Esophagus squamous epithelium (tissue), 5 donors: ENCODE results near the gene NR1I3. TPM values are rescaled to one million over a fixed set of nuclear protein-coding genes. Genes with fewer than 3 reads are reported as not detected.
"Not testable (repeated sequence)": the region's sequence is repeated elsewhere in the genome, so short reads cannot be mapped to it uniquely, and the experiment has no call there.

Source experiments
- DNase-seq: peaks from one replicate; lab custom pipeline; 2025; lab: John Stamatoyannopoulos, UW
- H3K27ac ChIP-seq, 4 donors: fragments of 200-600 bp; sonication (generic); one replicate each; pipeline ENCODE4 v1.5.1; 2016 to 2019; ENCODE audit warnings: mild to moderate bottlenecking in 1 of 4
- H3K27me3 ChIP-seq, 4 donors: fragments of 200-600 bp; sonication (generic); 1 replicate in 3 of 4; 2 replicates in 1 of 4; pipeline versions ENCODE4 v1.5.1 to v1.6.0; 2017 to 2021; ENCODE audit warnings: antibody characterized with exemption in 1 of 4
- H3K36me3 ChIP-seq, 3 donors: fragments of 200-600 bp; sonication (generic); one replicate each; pipeline ENCODE4 v1.5.1; 2016 to 2019
- H3K4me1 ChIP-seq, 3 donors: fragments of 200-600 bp; sonication (generic); one replicate each; pipeline ENCODE4 v1.5.1; 2017 to 2019
- H3K4me3 ChIP-seq, 4 donors: fragments of 200-600 bp; sonication (generic); 1 replicate in 3 of 4; 2 replicates in 1 of 4; pipeline ENCODE4 v1.5.1; 2016 to 2019; ENCODE audit warnings: mild to moderate bottlenecking in 2 of 4, moderate library complexity in 1 of 4
- H3K9me3 ChIP-seq, 3 donors: fragments of 200-600 bp; sonication (generic); one replicate each; pipeline ENCODE4 v1.5.1; 2016 to 2019
- POLR2A ChIP-seq, 4 donors: fragments of 450-650 bp; IDR thresholded peaks; one replicate each; pipeline ENCODE4 v1.6.1; 2017; ENCODE audit warnings: antibody characterized with exemption in 4 of 4, mild to moderate bottlenecking in 4 of 4, moderate library complexity in 3 of 4
- WGBS, 2 donors: methylation state at CpG; one replicate each; pipeline ENCODE4 v1.1.5; 2018; 5-methylcytosine and 5-hydroxymethylcytosine counted together
- intact Hi-C: fragments of 100-400 bp; cut with DNase I; formaldehyde crosslinking; loops from one replicate; pipeline ENCODE4 v1.15.0; 2022
- total RNA-seq, 4 donors: library from RNA; depleted of rRNA; stranded (reverse); fragments of >200 nt; gene quantifications; one replicate each; pipeline ENCODE4 v1.1.0, GENCODE V29; 2016
- TF ChIP-seq, protein P1 (sequence below), 6 experiments: fragments of 450-650 bp in 4 of 6; fragments of 200-600 bp in 2 of 6; sonication (generic) in 2 of 6; IDR thresholded peaks; one replicate each; pipeline ENCODE4 v1.5.1; 2016 to 2019; ENCODE audit warnings: antibody characterized with exemption in 6 of 6, mild to moderate bottlenecking in 4 of 6, moderate library complexity in 4 of 6
- donor health status: DM: yes; HTN: yes; CAD: no.

NR1I3 gene
- total RNA-seq, 4 donors from 2014 or later: not detected

DNA sequence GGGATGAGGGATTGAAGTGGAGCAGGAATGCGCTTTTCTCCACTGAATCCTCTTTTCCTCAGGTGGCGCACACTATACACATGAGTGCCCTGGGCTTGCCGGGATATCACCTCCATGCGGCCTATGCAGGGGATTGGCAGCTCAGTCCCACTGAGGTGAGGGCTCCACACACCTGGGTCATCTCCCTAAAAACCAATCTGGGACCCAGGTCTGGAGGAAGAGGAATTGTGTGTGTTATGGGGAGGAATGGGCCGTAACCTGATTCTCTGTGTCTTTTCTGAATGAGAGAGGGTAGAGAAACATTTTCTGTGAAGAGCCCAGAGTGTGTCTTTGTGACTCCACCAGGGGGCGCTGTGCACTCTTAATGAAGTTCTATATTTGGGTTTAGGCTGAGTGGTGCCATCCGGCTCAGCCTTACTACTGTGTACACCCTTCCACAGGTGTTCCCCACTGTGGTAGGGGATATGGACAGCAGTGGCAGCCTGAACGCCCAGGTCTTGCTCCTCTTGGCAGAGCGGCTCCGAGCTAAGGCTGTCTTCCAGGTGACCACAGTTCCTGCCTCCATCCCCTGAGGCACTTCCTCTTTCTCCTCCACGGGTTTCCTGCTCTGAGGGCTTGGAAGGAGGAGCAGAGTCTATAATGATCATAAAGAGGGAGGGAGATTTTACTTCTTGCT is 10.7 kb downstream of the NR1I3 start:
- WGBS, 2 donors: 29 to 31% methylated on average over 8 of the region's 11 CpGs
- no peaks in the 10 kb centered on the region for H3K27me3 ChIP-seq

DNA sequence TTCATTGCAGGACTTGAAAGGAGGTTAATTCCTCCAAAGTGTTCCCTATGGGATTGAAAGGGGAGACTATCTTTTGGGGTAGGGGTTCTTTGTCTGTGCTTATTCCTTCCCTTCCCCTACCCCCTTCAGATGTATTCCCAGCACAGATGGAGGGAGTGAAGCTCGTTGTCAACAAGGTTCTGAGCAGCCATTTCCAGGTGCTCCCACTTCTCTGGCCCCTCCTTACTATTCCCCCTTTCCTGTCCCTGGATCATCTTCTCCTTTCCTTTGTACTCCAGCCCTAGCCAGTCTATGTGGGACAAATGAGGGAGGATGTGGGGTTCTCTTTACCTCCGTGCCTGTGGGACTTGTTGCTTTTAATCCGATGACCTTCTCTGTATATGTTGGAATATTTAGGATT is 11.2 kb downstream of the NR1I3 start:
- Histone ChIP-seq H3K27me3 (no peaks in the 10 kb centered on the region), H3K36me3 (peaks cover 12 to 31% (median 19%) of the 10 kb centered on the region in 3 donors), H3K27ac (peak overlapping the region; percentile 76 to 92 (median 84)), H3K4me1 (peaks cover 21 to 33% (median 25%) of the 10 kb centered on the region in 3 donors), H3K4me3 (peak overlapping the region; percentile 59 to 88 (median 68)), H3K9me3 (no peaks in the 10 kb centered on the region)
- intact Hi-C loops: loop anchor here (5.0 to 10.0 kb wide), 2 partner anchors 66 to 148 kb away; no protein-coding TSS in a partner anchor
- WGBS, 2 donors: 46 to 58% methylated on average over 3 of the region's 3 CpGs
- TF ChIP-seq, protein P1, sequence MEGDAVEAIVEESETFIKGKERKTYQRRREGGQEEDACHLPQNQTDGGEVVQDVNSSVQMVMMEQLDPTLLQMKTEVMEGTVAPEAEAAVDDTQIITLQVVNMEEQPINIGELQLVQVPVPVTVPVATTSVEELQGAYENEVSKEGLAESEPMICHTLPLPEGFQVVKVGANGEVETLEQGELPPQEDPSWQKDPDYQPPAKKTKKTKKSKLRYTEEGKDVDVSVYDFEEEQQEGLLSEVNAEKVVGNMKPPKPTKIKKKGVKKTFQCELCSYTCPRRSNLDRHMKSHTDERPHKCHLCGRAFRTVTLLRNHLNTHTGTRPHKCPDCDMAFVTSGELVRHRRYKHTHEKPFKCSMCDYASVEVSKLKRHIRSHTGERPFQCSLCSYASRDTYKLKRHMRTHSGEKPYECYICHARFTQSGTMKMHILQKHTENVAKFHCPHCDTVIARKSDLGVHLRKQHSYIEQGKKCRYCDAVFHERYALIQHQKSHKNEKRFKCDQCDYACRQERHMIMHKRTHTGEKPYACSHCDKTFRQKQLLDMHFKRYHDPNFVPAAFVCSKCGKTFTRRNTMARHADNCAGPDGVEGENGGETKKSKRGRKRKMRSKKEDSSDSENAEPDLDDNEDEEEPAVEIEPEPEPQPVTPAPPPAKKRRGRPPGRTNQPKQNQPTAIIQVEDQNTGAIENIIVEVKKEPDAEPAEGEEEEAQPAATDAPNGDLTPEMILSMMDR (IDR thresholded peaks at IDR 0.05): no peak
- TF ChIP-seq POLR2A (IDR thresholded peaks at IDR 0.05): no peak
- DNase-seq: no peak

More for the DNA sequence above, 10.7 kb downstream of the NR1I3 start:
- Histone ChIP-seq H3K9me3 (no peaks in the 10 kb centered on the region), H3K4me1 (peaks cover 21 to 33% (median 25%) of the 10 kb centered on the region in 3 donors), H3K4me3 (peak overlapping the region; percentile 11 to 88 (median 46)), H3K36me3 (peaks cover 12 to 31% (median 19%) of the 10 kb centered on the region in 3 donors), H3K27ac (peak overlapping the region; percentile 76 to 92 (median 84))
- TF ChIP-seq POLR2A (IDR thresholded peaks at IDR 0.05): no peak
- TF ChIP-seq, protein P1 (IDR thresholded peaks at IDR 0.05): peak; percentile 86 to 95 (median 93)
- DNase-seq: no peak
- intact Hi-C loops: loop anchor here (5.0 to 10.0 kb wide), 2 partner anchors 65 to 147 kb away; no protein-coding TSS in a partner anchor

DNA sequence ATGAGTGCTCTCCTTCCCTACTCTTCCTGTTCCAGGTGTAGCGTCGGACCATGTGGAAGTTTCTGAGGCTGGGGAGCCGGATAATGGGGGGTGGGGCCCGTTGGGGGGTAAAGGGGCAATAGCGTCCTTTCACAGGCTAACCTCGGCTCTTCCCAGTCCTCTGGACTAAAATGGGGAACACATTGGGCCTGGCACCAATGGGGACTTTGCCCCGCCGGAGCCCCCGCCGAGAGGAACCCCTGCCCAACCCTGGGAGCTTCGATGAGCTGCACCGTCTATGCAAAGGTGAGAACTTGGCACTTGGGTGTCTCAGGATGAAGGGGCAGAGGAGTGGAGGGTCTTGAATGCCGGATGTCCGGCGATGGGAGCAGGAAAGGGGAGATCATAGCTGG is 11.7 kb downstream of the NR1I3 start:
- Histone ChIP-seq H3K9me3 (no peaks in the 10 kb centered on the region), H3K4me1 (peaks cover 21 to 33% (median 25%) of the 10 kb centered on the region in 3 donors), H3K4me3 (peak overlapping the region; percentile 59 to 88 (median 68)), H3K36me3 (peaks cover 12 to 31% (median 19%) of the 10 kb centered on the region in 3 donors), H3K27me3 (no peaks in the 10 kb centered on the region), H3K27ac (peak overlapping the region; percentile 76 to 92 (median 84))
- no peak for DNase-seq
- intact Hi-C loops: loop anchor here (5.0 to 10.0 kb wide), 2 partner anchors 66 to 148 kb away; no protein-coding TSS in a partner anchor
- 0 to 2% methylated on average over 3 to 6 of the region's 15 CpGs for WGBS, 2 donors
- TF ChIP-seq POLR2A (IDR thresholded peaks at IDR 0.05): no peak

DNA sequence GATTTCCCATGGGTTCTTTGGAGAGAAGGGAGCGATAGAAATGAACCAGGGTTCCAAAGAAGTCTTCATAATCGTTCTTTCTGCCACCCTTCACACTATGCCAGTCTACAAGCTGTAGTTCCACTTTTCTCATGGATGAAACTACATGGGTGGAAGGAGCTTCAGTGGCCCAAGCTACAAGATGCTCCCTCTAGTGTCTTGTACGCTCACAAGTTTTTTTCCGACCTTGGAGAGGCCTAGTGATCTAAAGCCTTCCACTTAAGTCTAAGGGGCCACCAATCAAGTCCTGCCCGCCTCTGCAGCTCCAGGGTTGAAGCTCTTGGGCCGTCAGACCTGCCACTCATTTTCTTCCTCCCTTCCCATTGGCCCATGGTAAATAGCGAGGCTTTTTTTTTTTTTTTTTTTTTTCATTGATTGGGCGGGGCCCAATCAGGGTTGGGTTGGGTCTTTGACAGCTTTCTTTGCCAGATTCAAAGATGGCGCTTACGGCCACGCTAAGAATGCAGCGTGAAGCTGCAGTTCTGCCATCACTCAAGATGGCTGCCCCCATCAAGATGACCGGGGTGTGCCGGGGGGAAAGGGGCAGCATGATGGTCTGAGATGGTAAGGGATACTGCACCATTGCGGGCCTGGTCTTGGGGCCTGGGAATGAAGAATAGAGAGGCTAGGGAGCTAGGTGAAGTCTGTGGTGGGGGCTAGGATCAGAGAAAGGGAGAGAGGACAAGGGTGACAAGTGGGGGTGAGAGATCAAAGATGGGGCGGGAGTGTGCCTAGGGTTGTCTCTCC is 12.3 kb downstream of the NR1I3 start, which contains the start of gene TOMM40L:
TOMM40L (plus strand) TSS at position 527 of the 786 bp plus-strand sequence. CDS start 430 bp downstream, outside the sequence.
- H3K27me3 ChIP-seq: no peaks in the 10 kb centered on the region
- H3K9me3 ChIP-seq: no peaks in the 10 kb centered on the region
- 6 to 10% methylated on average over 13 to 15 of the region's 16 CpGs for WGBS, 2 donors
- peak within 1 kb of the TSS; percentile 76 to 92 (median 84) for H3K27ac ChIP-seq
- TF ChIP-seq POLR2A (IDR thresholded peaks at IDR 0.05): no peak
- TF ChIP-seq, protein P1 (IDR thresholded peaks at IDR 0.05): peak; percentile 44 to 73 (median 56)
- H3K4me1 ChIP-seq: peaks cover 21 to 33% (median 25%) of the 10 kb centered on the region in 3 donors
- peak; percentile 61 for DNase-seq
- peaks cover 12 to 27% (median 19%) of the 10 kb centered on the region in 3 donors for H3K36me3 ChIP-seq
- intact Hi-C loops: loop anchor here (5.0 to 10.0 kb wide), 2 partner anchors 67 to 149 kb away; no protein-coding TSS in a partner anchor
- peak within 1 kb of the TSS; percentile 59 to 88 (median 68) for H3K4me3 ChIP-seq

DNA sequence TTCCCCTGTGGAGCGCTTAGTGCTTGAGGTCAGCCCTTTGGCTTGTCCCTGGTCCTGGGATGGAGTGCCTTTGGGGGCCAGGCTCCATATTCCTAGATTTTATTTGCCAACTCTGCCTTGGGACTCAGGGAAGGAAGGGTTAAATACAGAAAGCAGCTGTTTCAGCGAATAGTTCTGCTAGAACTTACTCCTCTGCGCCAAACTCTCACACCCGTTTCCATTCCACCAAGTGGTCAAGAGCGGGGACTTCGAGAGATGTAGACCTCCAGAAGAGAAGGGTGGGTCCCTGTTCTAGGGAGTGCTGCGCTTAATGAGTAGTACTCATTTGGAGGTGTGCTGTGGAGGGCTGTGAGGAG is 12.8 kb downstream of the NR1I3 start:
- H3K4me1 ChIP-seq: peaks cover 21 to 33% (median 25%) of the 10 kb centered on the region in 3 donors
- H3K9me3 ChIP-seq: no peaks in the 10 kb centered on the region
- peak overlapping the region in 1 of 4 donors; percentile 30 for H3K4me3 ChIP-seq
- no peak for DNase-seq
- WGBS, 2 donors: 63 to 80% methylated on average over 7 of the region's 7 CpGs
- TF ChIP-seq, protein P1 (IDR thresholded peaks at IDR 0.05): no peak
- no peak for TF ChIP-seq POLR2A (IDR thresholded peaks at IDR 0.05)
- H3K36me3 ChIP-seq: peaks cover 12 to 21% (median 14%) of the 10 kb centered on the region in 3 donors
- peak overlapping the region; percentile 60 to 83 (median 75) for H3K27ac ChIP-seq
- intact Hi-C loops: loop anchor here (5.0 to 10.0 kb wide), 2 partner anchors 67 to 150 kb away; no protein-coding TSS in a partner anchor
- H3K27me3 ChIP-seq: no peaks in the 10 kb centered on the region

DNA sequence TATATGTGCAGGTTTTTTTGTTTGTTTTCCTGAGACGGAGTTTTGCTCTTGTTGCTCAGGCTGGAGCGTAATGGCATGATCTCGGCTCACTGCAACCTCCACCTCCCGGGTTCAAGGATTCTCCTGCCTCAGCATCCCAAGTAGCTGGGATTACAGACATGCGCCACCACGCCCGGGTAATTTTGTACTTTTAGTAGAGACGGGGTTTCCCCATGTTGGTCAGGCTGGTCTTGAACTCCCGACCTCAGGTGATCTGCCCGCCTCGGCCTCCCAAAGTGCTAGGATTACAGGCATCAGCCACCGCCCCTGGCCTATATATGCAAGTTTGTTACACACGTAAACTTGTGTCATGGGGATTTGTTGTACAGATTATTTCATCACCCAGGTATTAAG is 13.3 kb downstream of the NR1I3 start:
- intact Hi-C loops: loop anchor here (5.0 to 10.0 kb wide), 2 partner anchors 68 to 150 kb away; no protein-coding TSS in a partner anchor
- peaks cover 8 to 17% (median 12%) of the 10 kb centered on the region in 3 donors for H3K36me3 ChIP-seq
- 72% methylated on average over 10 to 13 of the region's 13 CpGs for WGBS, 2 donors
- not testable (repeated sequence) for H3K4me3 ChIP-seq, H3K9me3 ChIP-seq, H3K27me3 ChIP-seq, DNase-seq
- H3K27ac ChIP-seq: peak overlapping the region in 3 of 4 donors; percentile 72 to 83 (median 78)
- peaks cover 21 to 33% (median 25%) of the 10 kb centered on the region in 3 donors for H3K4me1 ChIP-seq
